CD4-positive, alpha-beta T cell (primary cell): ENCODE measurements around the gene ACSF2. TPM values are rescaled to one million over a fixed set of nuclear protein-coding genes. Genes with fewer than 3 reads are reported as not detected.

Experiments
- ATAC-seq: fragments of 200-7000 bp; cut with Tn5 transposase; one replicate; pipeline ENCODE4 v1.10.0; 2022; ENCODE audit warnings: mild to moderate bottlenecking; ENCODE audit not compliant: poor library complexity
- CTCF ChIA-PET: fragments of 350-600 bp; sonication (Branson Sonifier 250); formaldehyde crosslinking; loops from one replicate; lab custom pipeline; 2021; ENCODE audit warnings: antibody characterized with exemption, inconsistent platforms; lab: Charles Lee
- POLR2A ChIA-PET: fragments of 350-600 bp; sonication (Branson Sonifier 250); formaldehyde crosslinking; loops from one replicate; lab custom pipeline; 2021; ENCODE audit warnings: antibody characterized with exemption, inconsistent platforms; lab: Charles Lee
- DNase-seq, 14 experiments: peaks; one replicate each; pipeline ENCODE4 v3.0.0-alpha.2; 2013 to 2020; ENCODE audit warnings: mixed read lengths in 2 of 14
- H3K27ac ChIP-seq, 2 donors: one replicate each; pipeline versions ENCODE4 v1.5.1 to v1.7.0; 2013; ENCODE audit warnings: low read length in 2 of 2, low read depth in 1 of 2, mild to moderate bottlenecking in 1 of 2
- H3K27me3 ChIP-seq, 2 experiments: 1 replicate in 1 of 2; 2 replicates in 1 of 2; pipeline versions ENCODE4 v1.6.1 to v1.7.0; 2013; ENCODE audit warnings: low read length in 2 of 2, control low read depth in 1 of 2, mild to moderate bottlenecking in 1 of 2, moderate library complexity in 1 of 2; ENCODE audit not compliant: insufficient read depth in 2 of 2, control insufficient read depth in 1 of 2
- H3K36me3 ChIP-seq: one replicate; pipeline ENCODE4 v1.6.1; 2013; ENCODE audit warnings: low read length, control low read depth; ENCODE audit not compliant: insufficient read depth
- H3K4me1 ChIP-seq: one replicate; pipeline ENCODE4 v1.6.1; 2013; ENCODE audit warnings: low read length, control low read depth; ENCODE audit not compliant: insufficient read depth
- H3K4me3 ChIP-seq: one replicate; pipeline ENCODE4 v1.5.1; 2013; ENCODE audit warnings: mild to moderate bottlenecking, low read length, moderate library complexity
- H3K9me3 ChIP-seq, 2 experiments: 1 replicate in 1 of 2; 2 replicates in 1 of 2; pipeline versions ENCODE4 v1.6.1 to v1.7.0; 2013; ENCODE audit warnings: low read length in 2 of 2, mild to moderate bottlenecking in 2 of 2, control low read depth in 1 of 2, moderate library complexity in 1 of 2; ENCODE audit not compliant: control insufficient read depth in 1 of 2, insufficient read depth in 1 of 2
- H3K27ac Mint-ChIP-seq: one replicate; pipeline ENCODE4 v1.8.0; 2020; ENCODE audit warnings: mixed read lengths
- H3K27me3 Mint-ChIP-seq: one replicate; pipeline ENCODE4 v1.8.0; 2021; ENCODE audit warnings: mixed read lengths
- H3K36me3 Mint-ChIP-seq: one replicate; pipeline ENCODE4 v1.8.0; 2021; ENCODE audit warnings: low read depth, mixed read lengths
- H3K4me1 Mint-ChIP-seq: one replicate; pipeline ENCODE4 v1.8.0; 2021; ENCODE audit warnings: low read depth, mixed read lengths
- H3K4me3 Mint-ChIP-seq: one replicate; pipeline ENCODE4 v1.8.0; 2020; ENCODE audit warnings: mild to moderate bottlenecking, mixed read lengths
- H3K9me3 Mint-ChIP-seq: one replicate; pipeline ENCODE4 v1.8.0; 2020; ENCODE audit warnings: mixed read lengths
- intact Hi-C, 2 experiments: fragments of 100-400 bp; cut with DNase I in 1 of 2; cut with micrococcal nuclease in 1 of 2; formaldehyde crosslinking; loops; one replicate each; pipeline versions ENCODE4 v1.15.1 to v1.9.0; 2023 to 2025; cut with DNase I, micrococcal nuclease
- total RNA-seq, 174 experiments: library from RNA in 2 of 174; stranded (reverse) in 2 of 174; gene quantifications; one replicate each; pipeline ENCODE4 v1.2.3 and lab custom pipeline; 2021 to 2026
- TF ChIP-seq, protein P1 (sequence below): fragments of 200-600 bp; IDR thresholded peaks from one replicate; pipeline ENCODE4 v1.8.0; 2022; ENCODE audit warnings: antibody characterized with exemption, mild to moderate bottlenecking

ACSF2 gene
- total RNA-seq, 2 experiments from 2014 or later = 11.9 to 13.9 TPM

DNA sequence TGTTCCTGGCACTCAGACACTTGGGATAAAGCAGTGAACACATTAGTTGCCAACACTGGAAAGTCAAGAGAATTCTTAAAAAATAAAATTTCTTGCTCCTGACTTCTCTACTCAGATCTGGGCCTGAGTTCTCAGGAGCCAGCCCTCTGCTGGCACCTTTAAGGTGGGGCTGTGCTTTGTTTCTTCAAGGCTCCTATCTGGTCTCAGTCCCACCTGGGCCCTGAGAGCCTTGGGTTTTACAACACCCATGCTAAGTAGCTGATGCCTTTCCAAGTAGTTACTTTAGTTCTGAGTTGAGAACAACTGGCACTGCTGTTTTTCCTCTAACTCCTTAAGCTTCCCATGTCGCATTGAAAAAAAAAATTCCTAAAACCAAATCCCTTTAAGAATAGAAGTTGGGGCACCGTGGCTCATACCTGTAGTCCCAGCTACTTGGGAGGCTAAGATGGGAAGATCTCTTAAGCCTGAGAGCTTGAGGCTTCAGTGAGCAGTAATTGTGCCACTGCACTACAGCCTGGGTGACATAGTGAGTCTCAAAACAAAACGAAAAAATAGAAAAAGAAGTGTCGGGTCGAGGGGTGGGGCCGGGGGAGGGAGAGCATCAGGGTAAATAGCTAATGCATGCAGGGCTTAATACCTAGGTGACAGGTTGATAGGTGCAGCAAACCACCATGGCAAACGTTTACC, 26.1 kb downstream of the ACSF2 start:
- Mint-ChIP-seq H3K4me1 (no peaks in the 10 kb centered on the region), H3K27ac (no peak overlapping the region), H3K4me3 (no peak overlapping the region), H3K27me3 (no peaks in the 10 kb centered on the region), H3K36me3 (no peaks in the 10 kb centered on the region), H3K9me3 (no peaks in the 10 kb centered on the region)
- Histone ChIP-seq H3K4me1 (no peaks in the 10 kb centered on the region), H3K4me3 (no peak overlapping the region), H3K9me3 (no peaks in the 10 kb centered on the region), H3K36me3 (no peaks in the 10 kb centered on the region), H3K27ac (no peak overlapping the region), H3K27me3 (no peaks in the 10 kb centered on the region)
- ATAC-seq = no peak
- TF ChIP-seq, protein P1, sequence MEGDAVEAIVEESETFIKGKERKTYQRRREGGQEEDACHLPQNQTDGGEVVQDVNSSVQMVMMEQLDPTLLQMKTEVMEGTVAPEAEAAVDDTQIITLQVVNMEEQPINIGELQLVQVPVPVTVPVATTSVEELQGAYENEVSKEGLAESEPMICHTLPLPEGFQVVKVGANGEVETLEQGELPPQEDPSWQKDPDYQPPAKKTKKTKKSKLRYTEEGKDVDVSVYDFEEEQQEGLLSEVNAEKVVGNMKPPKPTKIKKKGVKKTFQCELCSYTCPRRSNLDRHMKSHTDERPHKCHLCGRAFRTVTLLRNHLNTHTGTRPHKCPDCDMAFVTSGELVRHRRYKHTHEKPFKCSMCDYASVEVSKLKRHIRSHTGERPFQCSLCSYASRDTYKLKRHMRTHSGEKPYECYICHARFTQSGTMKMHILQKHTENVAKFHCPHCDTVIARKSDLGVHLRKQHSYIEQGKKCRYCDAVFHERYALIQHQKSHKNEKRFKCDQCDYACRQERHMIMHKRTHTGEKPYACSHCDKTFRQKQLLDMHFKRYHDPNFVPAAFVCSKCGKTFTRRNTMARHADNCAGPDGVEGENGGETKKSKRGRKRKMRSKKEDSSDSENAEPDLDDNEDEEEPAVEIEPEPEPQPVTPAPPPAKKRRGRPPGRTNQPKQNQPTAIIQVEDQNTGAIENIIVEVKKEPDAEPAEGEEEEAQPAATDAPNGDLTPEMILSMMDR = no peak
- CTCF ChIA-PET = no interaction called here
- DNase-seq = no peak
- POLR2A ChIA-PET = no interaction called here
- intact Hi-C loops = no loop called here

DNA sequence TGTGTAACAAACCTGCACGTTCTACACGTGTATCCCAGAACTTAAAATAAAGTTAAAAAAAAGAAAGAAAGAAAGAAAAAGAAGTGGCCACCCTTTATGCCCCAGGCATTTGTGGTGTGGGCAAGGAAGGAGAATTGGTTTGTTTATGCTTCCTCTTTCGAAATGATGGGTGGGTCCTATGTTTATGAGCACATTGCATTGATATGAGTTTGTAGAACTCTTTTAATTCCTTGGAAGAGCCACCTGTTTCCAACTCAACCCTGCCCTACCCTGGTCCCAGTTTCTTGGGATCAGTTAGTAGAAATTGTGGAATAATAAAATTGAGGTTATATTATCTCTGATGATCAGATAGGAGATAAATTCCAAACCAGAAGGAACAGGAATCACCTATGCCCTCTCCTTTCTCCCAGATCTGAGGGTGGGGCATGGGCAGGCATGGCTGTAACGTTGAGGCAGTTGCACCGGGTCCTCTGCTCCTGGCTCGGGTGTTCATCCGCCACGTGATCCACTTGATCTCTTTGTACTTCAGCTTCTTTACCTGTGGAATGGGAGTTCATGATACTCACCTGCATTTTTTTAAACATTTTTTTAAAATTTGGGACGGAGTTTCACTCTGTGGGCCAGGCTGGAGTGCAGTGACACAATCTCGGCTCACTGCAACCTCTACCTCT, 26.7 kb downstream of the ACSF2 start:
- no peaks in the 10 kb centered on the region for H3K4me1 Mint-ChIP-seq
- no peaks in the 10 kb centered on the region for H3K9me3 Mint-ChIP-seq
- POLR2A ChIA-PET = no interaction called here
- Histone ChIP-seq H3K27ac (no peak overlapping the region), H3K27me3 (no peaks in the 10 kb centered on the region), H3K9me3 (no peaks in the 10 kb centered on the region), H3K36me3 (no peaks in the 10 kb centered on the region), H3K4me3 (no peak overlapping the region), H3K4me1 (no peaks in the 10 kb centered on the region)
- CTCF ChIA-PET = interaction anchor here (0.6 kb wide), 1 partner anchor 1153 kb away, joined by 4 read pairs; no protein-coding TSS in a partner anchor
- no peaks in the 10 kb centered on the region for H3K27me3 Mint-ChIP-seq
- intact Hi-C loops = no loop called here
- ATAC-seq (no peak), DNase-seq (no peak)
- no peak overlapping the region for H3K27ac Mint-ChIP-seq
- TF ChIP-seq, protein P1 = no peak
- H3K36me3 Mint-ChIP-seq = no peaks in the 10 kb centered on the region
- no peak overlapping the region for H3K4me3 Mint-ChIP-seq

DNA sequence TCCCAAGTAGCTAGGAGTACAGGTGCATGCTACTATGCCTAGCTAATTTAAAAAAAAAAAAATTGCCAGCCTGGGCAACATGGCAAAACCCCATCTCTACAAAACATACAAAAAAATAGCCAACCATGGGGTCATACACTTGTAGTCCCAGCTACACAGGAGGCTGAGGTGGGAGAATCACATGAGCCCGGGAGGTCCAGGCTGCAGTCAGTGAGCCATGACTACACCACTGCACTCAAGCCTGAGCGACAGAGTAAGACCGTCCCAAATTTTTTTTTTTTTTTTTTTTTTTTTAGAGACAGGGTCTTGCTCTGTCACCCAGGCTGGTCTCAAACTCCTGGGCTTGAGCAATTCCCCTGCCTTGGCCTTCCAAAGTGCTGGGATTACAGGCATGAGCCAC, 27.9 kb downstream of the ACSF2 start:
- H3K4me3 Mint-ChIP-seq = no peak overlapping the region

More for the DNA sequence above, 27.9 kb downstream of the ACSF2 start:
- Mint-ChIP-seq H3K27ac (no peak overlapping the region), H3K9me3 (no peaks in the 10 kb centered on the region), H3K36me3 (no peaks in the 10 kb centered on the region), H3K27me3 (no peaks in the 10 kb centered on the region), H3K4me1 (no peaks in the 10 kb centered on the region)
- Histone ChIP-seq H3K4me3 (no peak overlapping the region), H3K9me3 (no peaks in the 10 kb centered on the region), H3K27me3 (no peaks in the 10 kb centered on the region), H3K4me1 (no peaks in the 10 kb centered on the region), H3K27ac (no peak overlapping the region), H3K36me3 (no peaks in the 10 kb centered on the region)
- DNase-seq = no peak
- ChIA-PET CTCF (interaction anchor here (0.7 kb wide), 1 partner anchor 80 kb away, joined by 3 read pairs; no protein-coding TSS in a partner anchor), POLR2A (no interaction called here)
- intact Hi-C loops = no loop called here
- ATAC-seq = no peak
- TF ChIP-seq, protein P1 = no peak
